ENCODE results near the gene ERBB2.

The ERBB2 gene

DNA sequence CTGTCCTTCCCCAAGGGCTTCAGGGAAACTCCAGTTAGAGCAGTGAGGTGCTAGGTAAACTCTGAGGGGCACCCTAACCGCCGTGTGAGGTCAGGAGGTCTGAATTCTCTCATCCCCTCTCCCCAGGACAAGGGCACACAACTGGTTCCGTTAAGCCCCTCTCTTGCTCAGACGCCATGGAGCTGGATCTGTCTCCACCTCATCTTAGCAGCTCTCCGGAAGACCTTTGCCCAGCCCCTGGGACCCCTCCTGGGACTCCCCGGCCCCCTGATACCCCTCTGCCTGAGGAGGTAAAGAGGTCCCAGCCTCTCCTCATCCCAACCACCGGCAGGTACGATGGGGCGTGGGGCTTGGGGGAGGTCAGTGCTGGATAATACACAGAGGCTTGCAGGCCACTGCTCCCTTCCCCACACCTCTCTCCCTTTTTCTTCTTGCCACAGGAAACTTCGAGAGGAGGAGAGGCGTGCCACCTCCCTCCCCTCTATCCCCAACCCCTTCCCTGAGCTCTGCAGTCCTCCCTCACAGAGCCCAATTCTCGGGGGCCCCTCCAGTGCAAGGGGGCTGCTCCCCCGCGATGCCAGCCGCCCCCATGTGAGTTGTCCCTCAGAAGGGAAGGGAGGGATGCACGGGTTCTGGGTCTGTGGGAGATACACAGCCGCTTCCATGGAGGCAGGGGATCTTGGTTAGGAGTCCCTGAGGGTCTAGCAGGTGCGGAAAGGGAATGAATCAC lies 42.4 kb downstream of the ERBB2 start:
- H3K36me3 ChIP-seq (ENCODE audit: control insufficient read depth, insufficient read depth, low read length): no peaks in the 10 kb centered on the region

DNA sequence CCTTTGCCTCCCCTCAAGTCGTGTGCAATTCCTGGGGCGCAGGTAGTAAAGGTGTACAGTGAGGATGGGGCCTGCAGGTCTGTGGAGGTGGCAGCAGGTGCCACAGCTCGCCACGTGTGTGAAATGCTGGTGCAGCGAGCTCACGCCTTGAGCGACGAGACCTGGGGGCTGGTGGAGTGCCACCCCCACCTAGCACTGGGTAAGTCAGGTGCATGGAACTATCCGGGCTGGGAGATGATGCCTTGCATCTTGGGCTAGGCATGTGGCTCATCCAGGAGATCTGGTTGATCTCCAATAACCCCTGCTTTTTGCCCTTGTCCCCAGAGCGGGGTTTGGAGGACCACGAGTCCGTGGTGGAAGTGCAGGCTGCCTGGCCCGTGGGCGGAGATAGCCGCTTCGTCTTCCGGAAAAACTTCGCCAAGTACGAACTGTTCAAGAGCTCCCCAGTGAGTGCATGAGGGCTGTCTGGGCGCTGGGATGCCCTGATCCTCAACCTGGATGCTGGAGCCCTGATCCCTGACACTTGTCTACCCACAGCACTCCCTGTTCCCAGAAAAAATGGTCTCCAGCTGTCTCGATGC lies 43.1 kb downstream of the ERBB2 start:
- H3K36me3 ChIP-seq (ENCODE audit: control insufficient read depth, insufficient read depth, low read length): no peaks in the 10 kb centered on the region
- no peak overlapping the region for H3K4me3 ChIP-seq (replicated peaks; ENCODE audit: low read depth, low read length)
- no peaks in the 10 kb centered on the region for H3K27me3 ChIP-seq (replicated peaks; ENCODE audit: control insufficient read depth, insufficient read depth, low read length)
- no peak for TF ChIP-seq CTCF (IDR thresholded peaks at IDR 0.05; ENCODE audit: insufficient read depth, low read length, poor library complexity, severe bottlenecking)
- DNase-seq (ENCODE audit: extremely low read depth, insufficient read length): no peak

More for the DNA sequence above, 42.4 kb downstream of the ERBB2 start:
- no peak for DNase-seq (ENCODE audit: extremely low read depth, insufficient read length)
- Histone ChIP-seq H3K27me3 (replicated peaks; ENCODE audit: control insufficient read depth, insufficient read depth, low read length) (no peaks in the 10 kb centered on the region), H3K4me3 (replicated peaks; ENCODE audit: low read depth, low read length) (no peak overlapping the region)
- TF ChIP-seq CTCF (IDR thresholded peaks at IDR 0.05; ENCODE audit: insufficient read depth, low read length, poor library complexity, severe bottlenecking): no peak

GRCh38 chr17:39744075-39744835 lies 44.4 kb downstream of the ERBB2 start:
- no peak for DNase-seq (ENCODE audit: extremely low read depth, insufficient read length)
- Histone ChIP-seq H3K36me3 (ENCODE audit: control insufficient read depth, insufficient read depth, low read length) (no peaks in the 10 kb centered on the region), H3K4me3 (replicated peaks; ENCODE audit: low read depth, low read length) (no peak overlapping the region), H3K27me3 (replicated peaks; ENCODE audit: control insufficient read depth, insufficient read depth, low read length) (no peaks in the 10 kb centered on the region)
- no peak for TF ChIP-seq CTCF (IDR thresholded peaks at IDR 0.05; ENCODE audit: insufficient read depth, low read length, poor library complexity, severe bottlenecking)

- TF ChIP-seq CTCF (IDR thresholded peaks at IDR 0.05; ENCODE audit: insufficient read depth, low read length, poor library complexity, severe bottlenecking): no peak
- H3K36me3 ChIP-seq (ENCODE audit: control insufficient read depth, insufficient read depth, low read length): no peaks in the 10 kb centered on the region
- H3K27me3 ChIP-seq (replicated peaks; ENCODE audit: control insufficient read depth, insufficient read depth, low read length): no peaks in the 10 kb centered on the region
- no peak for DNase-seq (ENCODE audit: extremely low read depth, insufficient read length)
- no peak overlapping the region for H3K4me3 ChIP-seq (replicated peaks; ENCODE audit: low read depth, low read length)
Observed at GRCh38 chr17:39744836-39745215, 45.0 kb downstream of the ERBB2 start.

DNA sequence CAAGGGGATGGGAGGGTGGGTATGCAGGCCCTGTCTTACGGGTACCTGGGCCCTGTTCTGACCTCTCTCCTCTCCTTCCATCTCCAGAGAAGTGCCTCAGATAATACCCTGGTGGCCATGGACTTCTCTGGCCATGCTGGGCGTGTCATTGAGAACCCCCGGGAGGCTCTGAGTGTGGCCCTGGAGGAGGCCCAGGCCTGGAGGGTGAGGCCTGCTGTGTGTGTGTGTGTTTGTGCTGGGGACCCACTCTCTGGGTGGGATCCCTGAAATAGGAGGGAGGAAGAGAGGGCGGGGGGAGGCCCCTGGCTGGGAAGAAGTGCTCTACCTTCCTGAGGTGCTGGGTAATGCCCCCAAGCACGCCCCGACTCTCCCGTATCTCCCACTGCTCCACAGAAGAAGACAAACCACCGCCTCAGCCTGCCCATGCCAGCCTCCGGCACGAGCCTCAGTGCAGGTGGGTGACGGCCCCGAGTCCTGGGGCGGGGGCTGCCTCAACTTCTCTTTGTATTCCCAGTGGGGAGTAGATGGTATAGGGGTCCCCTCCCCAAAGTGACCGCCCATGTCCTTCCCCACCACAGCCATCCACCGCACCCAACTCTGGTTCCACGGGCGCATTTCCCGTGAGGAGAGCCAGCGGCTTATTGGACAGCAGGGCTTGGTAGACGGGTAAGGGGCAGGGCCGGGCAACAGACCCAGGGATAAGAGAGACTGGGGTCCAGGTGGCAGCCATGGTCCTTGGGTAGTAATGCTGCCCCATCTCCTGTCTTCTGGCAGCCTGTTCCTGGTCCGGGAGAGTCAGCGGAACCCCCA lies 45.7 kb downstream of the ERBB2 start:
- no peaks in the 10 kb centered on the region for H3K27me3 ChIP-seq (replicated peaks; ENCODE audit: control insufficient read depth, insufficient read depth, low read length)
- no peak for TF ChIP-seq CTCF (IDR thresholded peaks at IDR 0.05; ENCODE audit: insufficient read depth, low read length, poor library complexity, severe bottlenecking)
- H3K36me3 ChIP-seq (ENCODE audit: control insufficient read depth, insufficient read depth, low read length): no peaks in the 10 kb centered on the region
- DNase-seq (ENCODE audit: extremely low read depth, insufficient read length): no peak
- H3K4me3 ChIP-seq (replicated peaks; ENCODE audit: low read depth, low read length): no peak overlapping the region

All from GM06990 (cell line).